Activated CD8-positive, alpha-beta memory T cell treated with anti-CD3 and anti-CD28 coated beads for 24 hours (primary cell): ENCODE results near the gene DLK2.
"Not testable (repeated sequence)": the region's sequence is repeated elsewhere in the genome, so short reads cannot be mapped to it uniquely, and the experiment has no call there.

ENCODE experiments used
- DNase-seq: peaks from one replicate; pipeline ENCODE4 v3.0.0-alpha.2; 2020

The DLK2 gene

DNA sequence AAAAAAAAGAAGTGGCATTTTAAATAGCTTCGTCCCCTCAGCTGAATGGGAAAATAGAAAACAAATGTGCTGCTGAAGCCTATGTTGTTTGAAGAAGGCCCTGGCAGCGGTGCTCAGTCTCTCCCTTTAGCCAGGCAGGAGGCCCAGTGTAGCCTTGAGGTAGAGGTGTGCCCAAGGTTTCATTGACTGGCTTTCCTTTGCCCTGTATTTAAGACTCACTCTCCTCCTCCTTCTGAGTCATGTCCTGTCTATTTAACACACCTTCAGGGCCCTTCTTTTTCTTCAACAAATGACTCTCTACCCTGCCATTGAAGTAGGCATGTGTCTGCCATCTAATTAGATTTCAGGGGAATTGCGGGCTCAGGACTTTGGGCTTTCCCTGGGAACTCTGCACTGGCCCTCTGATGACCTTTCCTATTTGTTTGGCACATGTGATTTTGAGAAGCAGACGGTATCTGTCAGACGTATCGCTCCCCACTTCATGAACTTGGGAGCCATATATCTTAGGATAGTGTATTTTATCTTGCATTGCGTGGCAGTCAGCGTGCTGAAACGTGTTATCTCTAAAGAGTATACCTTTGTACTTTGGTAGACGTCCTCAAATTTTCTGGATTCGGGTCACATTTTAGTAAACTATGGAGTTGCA lies 26.4 kb upstream of the DLK2 start:
- DNase-seq = no peak

DNA sequence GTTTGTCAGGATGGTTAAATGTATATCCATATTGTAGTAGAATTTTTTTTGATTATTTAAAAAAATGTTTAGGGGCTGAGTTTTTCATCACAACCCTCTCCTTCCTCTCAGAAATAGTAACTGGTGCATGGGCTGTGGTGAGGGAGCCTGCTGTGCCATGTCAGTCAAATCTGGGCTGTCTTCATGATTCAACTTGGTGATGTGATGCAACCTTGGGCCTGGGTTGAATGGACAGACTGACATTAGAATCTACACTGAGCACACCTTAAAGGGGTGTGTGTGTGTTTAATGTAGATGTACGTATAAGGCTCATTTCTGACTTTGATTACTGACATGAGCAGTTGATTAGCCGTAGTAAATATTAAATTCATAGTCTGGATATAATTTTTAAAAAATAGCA lies 25.7 kb upstream of the DLK2 start:
- DNase-seq = no peak

DNA sequence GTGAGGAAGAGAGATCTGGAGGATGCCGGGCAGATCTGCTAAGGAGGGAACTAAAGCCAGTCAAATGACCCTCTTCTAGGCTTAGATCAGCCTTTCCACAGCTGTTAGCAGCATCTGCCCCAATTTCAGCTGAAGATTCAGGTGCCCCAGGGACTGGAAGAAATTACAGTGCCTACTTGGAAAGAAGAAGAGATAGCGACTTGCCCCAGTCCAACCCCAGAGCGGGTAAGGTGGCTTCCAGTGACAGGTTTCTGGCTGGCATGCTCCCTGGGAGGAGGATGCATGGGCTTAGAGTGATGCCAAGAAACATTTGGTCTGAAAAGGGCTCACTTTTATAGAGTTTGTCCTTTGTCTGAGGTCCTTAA lies 22.6 kb upstream of the DLK2 start:
- DNase-seq = no peak

DNA sequence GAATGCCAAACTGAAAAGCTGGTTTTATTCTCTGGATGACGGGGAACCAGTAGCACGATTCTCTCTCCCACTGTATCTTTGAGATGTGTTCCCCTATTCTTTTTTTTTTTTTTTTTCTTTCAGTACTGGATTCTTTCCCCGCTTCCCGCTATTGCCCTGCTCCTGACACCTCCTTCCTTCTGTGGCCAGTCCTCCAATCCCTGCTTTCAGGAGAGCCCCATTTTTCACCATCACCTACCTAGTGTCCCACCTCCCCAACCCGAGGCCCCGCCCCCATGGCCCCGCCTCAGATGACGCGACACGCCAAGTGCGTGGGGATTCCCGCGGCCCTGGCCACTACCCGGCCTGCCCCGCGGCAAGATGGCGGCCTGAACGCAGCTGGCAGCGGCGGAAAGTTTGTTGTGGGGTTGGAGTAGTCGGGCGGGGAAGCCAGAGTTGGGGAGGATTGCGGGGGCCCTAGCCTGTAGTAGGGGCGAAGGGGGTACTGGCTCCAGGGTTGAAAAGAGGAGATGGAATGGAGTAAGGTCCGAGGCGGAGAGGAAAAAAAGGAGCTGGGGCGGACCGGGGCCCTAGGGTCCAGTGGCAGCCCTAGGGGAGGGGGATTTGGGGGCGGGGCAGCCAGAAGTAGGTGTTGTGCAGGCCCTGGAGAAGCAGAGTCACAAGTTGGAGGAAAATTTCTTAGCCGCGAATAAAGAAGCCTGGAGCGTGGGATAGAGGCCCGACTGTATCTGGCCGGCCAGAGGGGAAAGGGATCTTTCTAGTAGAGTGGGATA lies 22.1 kb upstream of the DLK2 start, which contains the start of gene TJAP1:
Gene TJAP1, plus strand, starts transcription at position 336 of the 773 bp plus-strand sequence. CDS start 21,432 bp downstream, outside the sequence.
- DNase-seq = peak; percentile 100

DNA sequence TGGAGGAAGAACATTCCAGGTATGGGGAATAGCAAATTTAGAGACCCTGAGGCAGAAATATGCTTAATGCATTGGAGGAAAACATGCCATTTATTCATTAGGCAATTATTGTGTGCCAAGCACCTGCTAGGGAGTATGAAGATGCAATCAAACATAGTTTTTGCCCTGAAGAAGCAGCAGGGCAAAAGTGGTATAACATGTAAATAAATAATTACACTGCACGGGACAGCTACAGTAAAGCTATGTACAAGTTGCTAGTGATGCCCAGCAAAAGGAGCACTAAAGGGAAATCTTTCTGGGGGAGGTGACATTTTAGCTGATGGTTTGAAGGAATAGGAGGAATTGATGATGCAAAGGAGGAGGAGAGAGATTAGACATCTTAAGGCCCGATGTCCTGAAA lies 21.4 kb upstream of the DLK2 start:
- DNase-seq = no peak

DNA sequence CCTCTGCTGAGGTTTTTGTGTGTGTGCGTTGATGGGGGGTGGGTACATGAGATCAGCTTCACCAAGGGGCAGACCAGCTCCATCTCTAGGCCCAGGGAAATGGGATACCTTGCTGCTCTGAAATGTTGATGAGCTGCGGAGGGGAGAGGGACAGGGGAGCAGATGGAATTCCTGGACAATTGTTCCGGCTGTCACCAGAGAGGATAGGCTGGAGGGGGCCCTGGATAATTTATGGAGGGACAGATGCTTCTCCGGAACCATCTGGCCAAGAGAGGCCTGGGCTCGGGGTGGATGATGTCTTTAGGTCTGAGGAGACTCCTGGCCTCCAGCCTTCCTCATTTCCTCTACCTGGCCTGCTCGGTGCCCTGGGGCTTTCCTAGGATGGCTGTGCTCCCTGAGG lies 20.2 kb upstream of the DLK2 start:
- no peak for DNase-seq

DNA sequence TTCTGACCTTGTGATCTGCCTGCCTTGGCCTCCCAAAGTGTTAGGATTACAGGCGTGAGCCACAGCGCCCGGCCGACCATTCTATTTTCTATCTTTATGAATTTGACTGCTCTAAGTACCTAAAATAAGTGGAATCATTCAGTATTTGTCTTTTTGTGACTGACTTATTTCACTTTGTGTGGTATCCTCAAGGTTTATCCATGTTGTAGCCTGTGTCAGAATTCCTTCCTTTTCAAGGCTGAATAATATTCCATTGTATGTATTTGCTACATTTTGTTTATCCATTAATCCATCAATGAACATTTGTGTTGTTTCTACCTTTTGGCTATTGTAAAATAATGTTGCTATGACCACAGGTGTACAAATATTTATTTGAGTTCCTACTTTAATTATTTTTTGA lies 17.2 kb upstream of the DLK2 start:
- DNase-seq = no peak

DNA sequence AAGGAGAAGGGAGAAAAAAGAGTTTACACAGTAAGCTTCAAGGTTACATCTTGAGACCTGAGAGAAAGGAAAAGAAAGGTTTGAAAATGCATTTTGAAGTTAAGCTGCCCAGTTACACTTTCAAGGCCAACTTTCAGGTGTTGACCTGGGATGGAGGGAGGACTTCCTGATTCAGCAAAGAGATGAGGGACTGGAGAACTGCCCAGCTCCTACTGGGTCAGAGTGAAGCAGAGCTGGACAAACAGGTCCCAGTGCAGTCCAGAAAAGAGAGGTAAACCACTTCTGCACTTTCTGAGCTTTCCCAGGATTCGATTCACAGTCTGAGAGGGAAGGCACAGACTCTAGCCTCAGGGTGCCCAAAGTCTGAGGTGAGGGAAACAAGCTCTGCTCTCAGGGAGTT lies 16.1 kb upstream of the DLK2 start:
- no peak for DNase-seq

DNA sequence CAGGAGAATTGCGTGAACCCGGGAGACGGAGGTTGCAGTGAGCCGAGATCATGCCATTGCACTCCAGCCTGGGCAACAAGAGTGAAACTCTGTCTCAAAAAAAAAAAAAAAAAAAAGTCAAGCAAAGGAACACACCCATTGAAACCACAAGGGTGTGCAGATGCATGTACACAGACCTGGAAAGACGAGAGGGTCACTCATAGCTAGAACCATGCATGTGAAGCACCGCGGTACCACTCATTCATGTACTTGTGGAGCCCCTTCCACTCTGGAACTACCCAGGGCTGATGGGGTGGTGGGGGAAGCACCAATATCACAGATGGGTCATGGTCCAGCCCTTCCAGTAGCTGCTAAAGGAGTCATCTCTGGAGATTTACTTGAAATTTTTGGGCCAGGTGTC lies 14.6 kb upstream of the DLK2 start:
- DNase-seq = no peak

DNA sequence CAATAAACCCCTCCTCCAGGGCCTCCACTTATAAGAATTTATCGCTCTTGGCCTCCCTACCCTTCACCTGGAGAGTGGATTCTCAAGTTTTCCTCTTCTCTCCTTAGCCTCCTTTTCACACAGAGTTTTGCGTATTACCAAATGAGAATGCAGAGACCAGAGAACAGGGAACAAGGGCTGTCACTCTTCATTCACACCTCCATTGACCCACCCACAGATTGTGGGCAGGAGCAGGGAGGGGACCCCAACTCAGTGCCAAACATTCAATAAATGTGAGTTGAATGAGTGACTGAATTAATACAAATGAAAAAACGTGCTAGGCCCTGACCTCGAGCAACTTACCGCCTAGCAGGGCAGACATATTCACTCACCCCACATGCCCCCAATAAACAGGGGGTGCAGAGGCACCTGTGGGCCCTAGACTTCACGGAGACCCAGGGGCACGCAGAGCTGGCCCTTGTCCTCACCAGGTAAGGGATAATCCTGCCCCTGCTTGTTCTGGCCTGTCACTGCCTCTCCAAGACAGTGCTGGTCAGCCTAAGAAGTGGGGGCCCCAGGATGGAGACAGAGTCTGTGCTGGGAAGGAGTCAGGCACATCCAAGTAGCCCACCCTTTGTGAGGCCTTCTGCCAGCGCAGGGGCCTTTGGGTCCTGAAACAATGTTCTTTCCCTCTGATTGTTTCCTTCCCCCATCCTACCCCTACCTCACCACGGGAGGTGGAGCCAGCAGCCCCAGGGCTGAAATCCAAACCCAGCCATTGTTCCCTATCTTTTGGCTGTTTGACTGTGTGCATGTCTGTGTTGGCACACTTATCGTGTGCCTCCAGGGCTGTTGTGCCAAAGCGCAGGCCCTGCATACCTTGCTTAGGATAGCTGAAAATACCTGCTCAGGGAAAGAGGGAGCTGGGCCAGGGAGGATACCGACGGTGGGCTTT lies 13.7 kb upstream of the DLK2 start:
- no peak for DNase-seq

DNA sequence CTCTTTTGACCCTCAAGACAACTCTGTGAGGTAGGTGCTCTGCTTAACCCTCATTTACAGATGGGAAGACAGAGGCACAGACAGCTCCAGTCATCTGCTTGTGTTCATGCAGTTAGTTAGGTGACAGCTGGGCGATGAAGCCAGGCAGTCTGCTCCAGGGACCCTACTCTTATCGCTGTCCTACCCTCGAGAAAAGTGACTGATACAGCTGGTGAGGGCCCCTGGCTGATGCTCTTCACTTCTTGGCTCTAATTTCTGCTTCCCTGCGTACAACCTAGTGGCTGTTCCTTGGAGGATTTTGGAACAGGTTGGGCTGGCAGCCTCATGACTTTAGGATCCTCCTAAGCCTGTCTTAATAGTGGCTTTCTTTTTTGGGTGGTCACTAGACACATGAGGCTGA lies 12.9 kb upstream of the DLK2 start:
- no peak for DNase-seq

DNA sequence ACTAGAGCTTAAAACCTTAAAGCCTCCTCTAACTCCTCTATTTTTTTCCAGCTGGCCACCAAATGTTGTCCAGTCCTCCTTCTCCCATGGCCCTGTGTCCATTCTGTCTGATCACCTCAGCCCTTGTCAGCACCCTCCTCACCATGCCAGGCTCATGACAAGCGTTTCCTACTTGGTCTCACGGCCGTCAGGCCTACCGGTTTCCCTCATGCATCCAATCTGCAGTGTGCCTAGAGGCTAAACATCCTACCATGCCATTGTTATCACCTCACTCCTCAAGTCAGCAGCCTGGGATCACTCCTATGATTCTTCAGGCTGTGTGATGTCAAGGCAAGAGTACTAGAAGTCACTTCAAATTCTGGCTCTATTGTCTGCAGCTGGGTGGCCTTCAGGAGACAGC lies 12.4 kb upstream of the DLK2 start:
- DNase-seq = no peak

DNA sequence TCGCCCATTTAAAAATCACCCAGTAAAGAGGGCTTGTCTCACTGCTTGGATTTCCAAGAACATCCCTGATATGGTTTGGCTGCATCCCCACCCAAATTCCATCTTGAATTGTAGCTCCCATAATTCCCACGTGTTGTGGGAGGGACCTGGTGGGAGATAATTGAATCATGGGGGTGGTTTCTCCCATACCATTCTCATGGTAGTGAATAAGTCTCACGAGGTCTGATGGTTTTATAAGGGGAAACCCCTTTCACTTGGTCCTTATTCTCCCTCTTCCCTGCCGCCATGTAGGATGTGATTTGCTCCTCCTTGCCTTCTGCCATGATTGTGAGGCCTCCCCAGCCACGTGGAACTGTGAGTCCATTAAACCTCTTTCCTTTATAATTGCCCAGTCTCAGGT lies 11.9 kb upstream of the DLK2 start:
- DNase-seq = not testable (repeated sequence)

DNA sequence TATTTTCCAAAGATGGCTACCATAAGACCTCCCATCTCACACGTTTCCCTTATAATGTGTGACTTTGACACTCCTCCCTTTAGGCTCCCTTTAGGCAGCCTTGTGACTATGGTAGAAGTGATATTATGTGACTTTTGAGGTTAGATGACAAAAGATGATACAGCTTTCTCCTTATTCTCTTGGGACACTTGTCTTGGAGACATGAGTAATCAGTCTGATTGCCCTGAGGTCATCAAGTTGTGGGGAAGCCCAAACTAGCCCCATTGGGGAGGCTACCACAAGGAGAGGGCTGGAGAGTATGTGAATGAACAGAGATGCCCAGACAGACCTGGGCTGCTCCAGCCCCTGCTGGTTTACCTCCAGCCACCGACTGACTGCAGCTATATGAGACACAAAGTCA lies 10.6 kb upstream of the DLK2 start:
- DNase-seq = no peak

DNA sequence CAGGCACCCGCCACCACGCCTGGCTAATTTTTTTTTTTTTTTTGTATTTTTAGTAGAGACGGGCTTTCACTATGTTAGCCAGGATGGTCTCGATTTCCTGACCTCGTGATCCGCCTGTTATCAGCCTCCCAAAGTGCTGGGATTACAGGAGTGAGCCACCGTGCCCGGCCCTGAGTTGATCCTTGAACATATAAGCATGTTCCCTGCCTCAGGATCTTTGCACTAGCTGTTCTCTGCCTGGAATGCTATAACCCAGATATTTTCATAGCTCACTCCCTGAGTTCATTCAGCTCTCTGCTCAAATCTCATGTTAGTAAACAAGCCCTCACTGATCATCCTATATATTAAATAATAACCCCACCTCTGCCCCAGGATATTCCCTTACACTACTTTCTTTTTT lies 9.0 kb upstream of the DLK2 start:
- no peak for DNase-seq

DNA sequence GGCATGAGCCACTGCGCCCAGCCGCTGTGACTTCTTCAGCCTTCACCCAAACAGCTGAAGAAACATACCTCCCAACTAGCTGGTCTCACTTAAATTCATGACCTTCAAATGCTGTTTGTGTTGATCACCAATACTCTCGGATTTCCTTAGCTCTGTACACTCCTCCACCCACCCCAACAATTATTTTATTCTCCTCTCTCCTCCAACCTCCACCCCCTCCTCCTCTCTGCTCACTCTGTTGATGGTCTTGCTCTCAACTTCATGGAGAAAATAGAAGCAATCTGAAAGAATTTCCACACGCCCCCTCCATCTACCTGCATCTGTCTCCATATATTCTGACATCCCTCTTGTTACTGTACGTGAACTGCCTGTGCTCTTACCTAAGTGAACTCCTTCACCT lies 6.6 kb upstream of the DLK2 start:
- DNase-seq = no peak

DNA sequence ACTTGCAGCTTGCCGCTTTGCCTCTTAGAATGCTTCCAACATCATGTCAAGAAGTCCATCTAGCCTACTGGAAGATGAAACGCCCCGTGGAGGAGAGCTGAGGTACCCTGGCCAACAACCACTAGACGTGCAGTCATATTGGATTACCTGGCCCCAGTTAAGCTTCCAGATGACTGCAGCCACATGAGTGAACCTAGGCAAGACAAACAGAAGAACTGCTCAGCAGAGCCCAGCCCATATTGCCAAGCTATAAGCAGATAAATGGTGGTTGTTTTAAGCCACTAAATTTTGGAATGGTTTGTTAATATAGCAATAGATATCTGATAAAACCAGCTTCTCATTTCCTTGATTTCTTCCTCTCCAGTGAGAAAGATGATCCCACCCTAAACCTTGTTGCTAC lies 4.7 kb upstream of the DLK2 start:
- DNase-seq = no peak

DNA sequence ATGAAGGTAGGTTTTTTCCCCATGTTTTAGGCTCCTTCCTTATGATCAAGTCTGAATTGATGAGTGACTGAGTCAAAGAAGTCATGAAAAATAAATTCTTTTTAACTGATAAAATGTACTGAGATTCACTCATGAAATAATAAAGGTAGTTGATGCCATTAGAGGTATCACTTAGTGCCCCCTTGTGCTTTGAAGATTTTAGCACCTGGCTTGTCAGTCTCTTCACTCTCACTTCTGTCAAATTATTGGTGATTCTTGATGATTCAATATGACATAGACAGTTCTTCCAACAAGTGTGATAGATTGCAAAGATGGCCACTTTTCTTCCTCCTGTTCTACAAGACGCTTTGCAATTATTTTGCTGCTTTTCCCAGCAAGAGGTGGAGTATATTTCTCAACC lies 4.2 kb upstream of the DLK2 start:
- DNase-seq = no peak

DNA sequence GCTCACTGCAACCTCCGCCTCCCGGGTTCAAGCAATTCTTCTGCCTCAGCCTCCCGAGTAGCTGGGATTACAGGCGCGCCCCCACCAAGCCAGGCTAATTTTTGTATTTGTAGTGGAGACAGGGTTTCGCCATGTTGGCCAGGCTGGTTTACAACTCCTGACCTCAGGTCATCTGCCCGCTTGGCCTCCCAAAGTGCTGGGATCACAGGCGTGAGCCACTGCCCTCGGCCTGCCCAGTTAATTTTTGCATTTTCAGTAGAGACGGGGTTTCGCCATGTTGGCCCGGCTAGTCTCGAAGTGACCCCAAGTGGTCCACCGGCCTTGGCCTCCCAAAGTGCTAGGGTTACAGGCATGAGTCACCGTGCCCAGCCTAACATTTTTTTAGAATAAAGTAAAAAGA lies 2.8 kb upstream of the DLK2 start:
- DNase-seq = not testable (repeated sequence)

DNA sequence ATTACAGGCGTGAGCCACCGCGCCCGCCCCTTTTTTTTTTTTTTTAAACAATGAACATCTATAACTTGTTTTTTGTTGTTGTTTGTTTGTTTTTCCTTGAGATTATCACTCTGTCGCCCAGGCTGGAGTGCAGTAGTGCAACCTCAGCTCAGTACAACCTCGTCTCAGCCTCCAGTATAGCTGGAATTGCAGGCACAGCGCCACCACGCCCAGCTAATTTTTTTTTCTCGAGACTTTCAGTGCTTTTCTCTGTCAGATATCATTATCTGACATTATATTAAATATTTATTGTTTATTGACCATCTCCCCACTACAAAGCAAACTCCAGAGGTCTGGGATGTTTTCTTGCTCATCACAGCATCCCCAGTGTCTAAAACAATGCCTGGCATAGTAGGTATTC lies 2.3 kb upstream of the DLK2 start:
- no peak for DNase-seq

DNA sequence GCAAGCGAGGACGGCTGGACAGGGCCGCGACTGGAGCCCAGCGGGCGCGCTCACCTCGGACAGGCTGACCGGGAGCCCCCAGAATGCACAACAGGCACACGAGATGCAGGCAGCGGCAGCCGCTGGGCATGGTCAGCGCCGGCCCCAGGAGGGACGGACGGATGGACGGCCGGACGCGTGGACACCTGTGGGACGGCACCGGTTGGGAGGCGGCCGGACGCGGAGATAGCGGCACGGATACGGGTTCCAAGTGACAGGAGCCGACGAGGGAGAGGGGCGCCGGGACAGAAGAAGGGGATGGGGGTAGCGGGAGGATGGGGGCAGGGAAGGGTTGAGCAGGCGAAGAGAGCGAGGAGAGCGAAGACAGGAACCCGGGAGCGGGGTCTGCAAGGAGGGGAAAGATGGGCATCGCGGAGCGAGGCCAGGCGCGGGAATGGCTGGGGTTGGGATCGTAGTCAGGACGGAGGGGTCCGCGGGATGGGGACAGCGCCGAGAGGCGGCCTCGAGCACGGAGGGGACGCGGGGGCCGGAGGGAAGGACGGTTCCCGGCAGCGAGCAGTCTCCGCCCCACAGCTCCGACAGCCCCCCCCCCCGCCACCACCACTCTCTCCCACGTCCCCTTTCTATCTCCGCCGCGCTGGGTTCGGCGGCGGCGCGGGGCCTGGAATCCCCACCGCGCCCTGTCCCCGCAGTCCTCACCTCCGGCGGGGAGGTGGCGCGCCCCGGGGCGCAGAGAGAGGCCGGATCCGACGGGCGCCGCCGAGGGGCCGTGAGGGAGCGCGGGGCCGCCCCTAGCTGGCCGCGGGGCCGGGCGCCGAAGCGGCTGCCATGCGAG lies 435 bp downstream of the DLK2 start:
- peak; percentile 75 for DNase-seq

DNA sequence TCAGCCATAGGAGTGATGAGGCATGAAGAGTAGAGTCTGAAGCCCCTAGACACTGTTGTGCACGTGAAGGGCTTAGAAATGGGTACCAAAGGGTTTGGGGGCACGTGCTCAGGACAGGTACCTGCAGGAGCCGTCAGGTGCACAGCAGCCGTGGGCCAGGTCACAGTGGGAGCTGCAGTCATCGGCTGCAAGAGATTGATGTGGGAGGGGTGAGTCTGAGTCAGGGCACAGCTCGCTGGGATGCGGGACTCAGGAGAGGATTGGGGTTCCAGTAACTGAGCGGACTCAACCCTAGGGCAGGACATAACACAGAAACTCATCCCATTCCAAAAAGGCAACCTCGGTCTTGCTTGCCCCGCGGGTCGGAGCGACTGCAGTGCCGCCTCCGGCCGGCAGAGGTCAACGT lies 1.1 kb downstream of the DLK2 start:
- peak; percentile 87 for DNase-seq

DNA sequence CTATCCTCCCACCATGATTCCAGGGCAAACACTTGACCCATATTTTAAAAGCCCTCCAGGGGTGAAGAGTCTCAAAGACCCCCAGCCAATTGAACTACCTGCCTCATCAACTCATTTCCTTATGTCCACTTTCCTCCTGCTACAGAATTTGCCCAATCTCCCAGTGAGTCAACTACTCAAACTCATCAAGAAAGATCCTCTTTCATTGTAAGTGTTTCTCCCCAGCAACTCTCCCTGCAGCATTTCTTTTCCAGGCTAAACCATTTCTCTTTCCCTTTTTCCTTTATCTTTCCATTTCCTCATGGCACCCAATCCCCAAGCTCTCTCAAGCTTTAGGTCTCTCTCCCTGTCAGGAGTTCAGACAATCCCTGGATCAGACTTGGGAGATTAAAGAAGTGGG lies 1.5 kb downstream of the DLK2 start:
- no peak for DNase-seq
